Activated effector memory CD4-positive, alpha-beta T cell treated with anti-CD3 and anti-CD28 coated beads, Interleukin-2, amount 50 U/mL, for 16 hours (primary cell): Measurements from ENCODE around the gene GPR150.

ENCODE experiments used
- DNase-seq: peaks from one replicate; pipeline ENCODE4 v3.0.0-alpha.2; 2020

Gene GPR150

DNA sequence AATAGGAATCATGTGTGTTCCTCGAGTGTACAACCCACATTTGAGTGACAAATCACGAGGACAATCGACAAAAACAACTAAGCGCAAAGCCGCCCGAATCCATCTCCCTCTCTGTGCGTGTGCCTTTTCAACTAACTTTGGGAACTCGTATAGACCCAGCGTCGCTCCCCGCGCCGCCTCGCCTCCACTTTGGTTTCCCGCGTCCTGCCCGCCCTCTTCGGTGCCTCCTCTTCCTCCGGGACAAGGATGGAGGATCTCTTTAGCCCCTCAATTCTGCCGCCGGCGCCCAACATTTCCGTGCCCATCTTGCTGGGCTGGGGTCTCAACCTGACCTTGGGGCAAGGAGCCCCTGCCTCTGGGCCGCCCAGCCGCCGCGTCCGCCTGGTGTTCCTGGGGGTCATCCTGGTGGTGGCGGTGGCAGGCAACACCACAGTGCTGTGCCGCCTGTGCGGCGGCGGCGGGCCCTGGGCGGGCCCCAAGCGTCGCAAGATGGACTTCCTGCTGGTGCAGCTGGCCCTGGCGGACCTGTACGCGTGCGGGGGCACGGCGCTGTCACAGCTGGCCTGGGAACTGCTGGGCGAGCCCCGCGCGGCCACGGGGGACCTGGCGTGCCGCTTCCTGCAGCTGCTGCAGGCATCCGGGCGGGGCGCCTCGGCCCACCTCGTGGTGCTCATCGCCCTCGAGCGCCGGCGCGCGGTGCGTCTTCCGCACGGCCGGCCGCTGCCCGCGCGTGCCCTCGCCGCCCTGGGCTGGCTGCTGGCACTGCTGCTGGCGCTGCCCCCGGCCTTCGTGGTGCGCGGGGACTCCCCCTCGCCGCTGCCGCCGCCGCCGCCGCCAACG is at the start of gene GPR150:
TSS of gene GPR150 (plus strand) at position 58 of the 840 bp plus-strand sequence. CDS start at position 247, 189 bp downstream.
- DNase-seq: peak; percentile 88

GRCh38 chr5:95572016-95572415 is 47.9 kb upstream of the GPR150 start:
- no peak for DNase-seq

DNA sequence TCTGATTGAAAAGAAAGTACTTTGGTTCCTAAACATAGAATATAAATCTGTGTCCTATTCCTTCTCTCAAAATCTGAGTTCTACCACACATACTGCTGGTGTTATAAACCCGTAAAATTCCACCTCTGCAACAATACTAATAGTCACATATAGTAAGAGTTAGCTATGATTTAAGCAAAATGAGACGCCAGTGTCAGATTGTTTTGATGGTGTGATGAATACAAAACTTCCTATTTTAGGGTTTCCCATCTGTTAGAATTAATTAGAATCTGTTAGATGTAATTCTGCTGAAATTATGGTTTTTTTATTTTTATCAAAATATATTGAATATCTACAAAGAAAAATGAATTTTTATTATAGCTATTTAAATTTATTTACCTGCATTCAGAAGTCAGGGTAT is 38.3 kb upstream of the GPR150 start:
- no peak for DNase-seq

DNA sequence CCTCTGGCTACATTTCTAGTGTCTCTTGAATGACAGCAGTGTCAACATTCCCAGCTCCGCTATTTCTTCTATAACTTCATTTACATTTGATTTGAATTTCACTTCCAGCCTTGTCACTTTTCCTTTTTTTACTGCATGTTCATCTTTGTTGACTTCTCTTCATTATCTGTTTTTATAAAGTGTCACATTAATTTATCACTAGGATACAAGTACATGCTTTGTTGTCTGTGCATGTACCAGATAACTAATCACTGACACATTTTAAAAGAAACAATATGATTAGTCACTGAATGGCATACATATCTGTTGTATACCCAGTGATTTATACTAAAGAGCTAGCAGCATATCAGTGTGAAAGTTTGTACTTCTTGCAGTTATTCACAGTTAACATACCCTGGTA is 35.9 kb upstream of the GPR150 start:
- no peak for DNase-seq

- no peak for DNase-seq
Observed at GRCh38 chr5:95590880-95591279, 29.0 kb upstream of the GPR150 start.

GRCh38 chr5:95591490-95591901 is 28.4 kb upstream of the GPR150 start:
- no peak for DNase-seq

DNA sequence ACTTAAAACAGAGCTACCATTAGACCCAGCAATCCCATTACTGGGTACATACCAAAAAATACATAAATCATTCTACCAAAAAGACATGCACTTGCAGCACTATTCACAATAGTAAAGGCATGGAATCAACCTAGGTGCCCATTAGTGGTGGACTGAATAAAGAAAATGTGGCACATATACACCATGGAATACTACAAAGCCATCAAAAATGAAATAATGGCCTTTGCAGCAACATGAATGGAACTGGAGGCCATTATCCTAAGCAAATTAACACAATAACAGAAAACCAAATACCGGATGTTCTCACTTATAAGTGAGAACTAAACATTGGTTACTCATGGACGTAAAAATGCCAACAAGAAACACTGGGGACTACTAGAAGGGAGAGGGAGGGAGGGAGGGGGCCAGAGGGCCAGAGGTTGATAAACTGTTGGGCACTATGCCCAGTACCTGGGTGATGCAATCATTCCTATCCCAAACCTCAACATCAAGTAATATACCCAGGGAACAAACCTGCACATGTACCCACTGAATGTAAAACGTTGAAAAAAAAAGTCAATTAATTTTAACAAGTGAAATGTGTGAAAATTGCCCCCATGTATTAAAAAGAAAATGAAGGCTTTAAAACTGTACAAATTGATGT is 24.5 kb upstream of the GPR150 start:
- no peak for DNase-seq

DNA sequence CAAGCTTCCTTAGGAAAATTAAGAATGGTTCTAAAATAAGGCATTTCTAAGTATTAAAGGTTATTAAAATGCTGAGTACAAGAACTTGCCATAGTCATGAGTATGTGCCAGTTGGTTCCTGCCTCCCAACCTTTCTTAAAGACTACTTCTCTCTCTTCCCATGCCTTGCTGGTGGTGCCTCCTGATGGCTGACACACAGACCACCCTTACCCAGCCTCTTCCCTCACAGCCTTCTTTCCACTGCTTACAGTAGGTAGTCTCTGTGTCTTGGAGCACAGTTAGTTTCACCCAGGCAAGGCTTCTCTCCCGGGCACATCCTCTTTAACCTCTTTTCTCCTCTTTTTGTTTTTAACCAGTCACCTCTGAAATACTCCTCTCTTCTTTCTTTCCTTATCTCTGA is 20.6 kb upstream of the GPR150 start:
- no peak for DNase-seq

DNA sequence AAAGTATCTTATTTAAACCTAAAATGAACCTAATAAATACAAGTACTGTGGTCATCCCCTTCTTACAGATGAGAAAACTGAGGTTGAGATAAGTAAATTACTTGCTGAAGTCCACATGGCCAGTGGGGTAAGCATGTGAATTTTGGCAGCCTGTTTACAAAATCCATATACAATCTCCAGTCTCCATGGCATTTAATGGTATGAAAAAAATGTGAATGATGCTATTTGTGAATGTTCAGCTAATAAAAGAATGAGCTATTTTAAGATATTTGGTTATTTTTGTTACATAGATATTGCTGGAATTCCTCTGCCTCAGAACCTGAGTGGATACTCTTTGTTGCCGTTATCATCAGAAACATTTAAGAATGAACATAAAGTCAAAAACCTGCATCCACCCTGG is 19.3 kb upstream of the GPR150 start:
- DNase-seq: no peak

DNA sequence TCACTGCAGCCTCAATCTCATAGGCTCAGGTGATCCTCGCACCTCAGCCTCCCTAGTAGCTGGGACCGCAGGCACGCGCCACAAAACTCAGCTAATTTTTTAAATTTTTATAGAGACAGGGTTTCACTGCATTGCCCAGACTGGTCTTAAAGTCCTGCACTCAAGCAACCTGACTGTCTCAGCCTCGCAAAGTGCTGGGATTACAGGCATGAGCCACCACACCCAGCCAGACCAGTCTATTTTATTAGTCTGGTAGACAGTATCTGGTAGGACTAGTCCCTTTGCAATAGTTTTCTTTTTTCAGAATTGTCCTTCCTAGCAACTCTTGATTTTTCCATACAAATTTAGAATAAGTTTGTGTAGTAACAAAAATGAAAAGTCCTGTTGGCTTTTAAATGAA is 14.1 kb upstream of the GPR150 start:
- no peak for DNase-seq

GRCh38 chr5:95606419-95606818 is 13.5 kb upstream of the GPR150 start:
- no peak for DNase-seq

DNA sequence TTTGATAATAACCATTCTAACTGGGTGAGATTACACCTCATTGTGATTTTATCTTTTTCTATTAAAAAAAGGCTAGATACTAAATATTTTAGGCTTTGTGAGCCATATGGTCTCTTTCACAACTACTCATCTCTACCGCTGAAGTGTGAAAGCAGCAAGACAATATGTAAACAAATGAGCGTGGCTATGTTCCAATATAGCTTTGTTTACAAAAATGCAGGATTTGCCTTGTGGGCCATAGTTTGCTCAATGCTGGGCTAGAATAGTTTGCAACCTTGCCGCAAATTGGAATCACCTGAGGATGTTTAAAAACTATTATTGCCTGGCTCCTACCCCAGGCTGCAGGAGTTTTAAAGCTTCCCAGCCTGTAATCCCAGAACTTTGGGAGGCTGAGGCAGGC is 10.2 kb upstream of the GPR150 start:
- DNase-seq: no peak

GRCh38 chr5:95610546-95610945 is 9.3 kb upstream of the GPR150 start:
- DNase-seq: no peak

DNA sequence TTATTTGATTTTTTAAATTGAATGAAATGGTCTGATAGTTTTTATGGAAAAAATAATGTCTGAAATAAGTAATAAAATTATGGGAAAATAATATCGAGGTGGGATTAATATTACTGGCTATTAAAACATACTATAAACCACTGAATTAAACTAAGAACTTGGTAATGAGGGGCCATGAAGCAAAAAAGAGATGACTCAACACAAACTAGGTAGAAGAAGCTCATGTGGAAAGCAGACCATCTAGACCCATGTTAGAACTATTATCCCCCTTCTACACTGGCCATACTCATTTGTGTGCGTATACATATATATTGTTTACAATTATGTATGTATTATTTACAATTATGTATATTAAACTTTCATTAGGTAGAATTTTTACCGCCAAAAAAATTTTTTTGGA is 8.5 kb upstream of the GPR150 start:
- no peak for DNase-seq

DNA sequence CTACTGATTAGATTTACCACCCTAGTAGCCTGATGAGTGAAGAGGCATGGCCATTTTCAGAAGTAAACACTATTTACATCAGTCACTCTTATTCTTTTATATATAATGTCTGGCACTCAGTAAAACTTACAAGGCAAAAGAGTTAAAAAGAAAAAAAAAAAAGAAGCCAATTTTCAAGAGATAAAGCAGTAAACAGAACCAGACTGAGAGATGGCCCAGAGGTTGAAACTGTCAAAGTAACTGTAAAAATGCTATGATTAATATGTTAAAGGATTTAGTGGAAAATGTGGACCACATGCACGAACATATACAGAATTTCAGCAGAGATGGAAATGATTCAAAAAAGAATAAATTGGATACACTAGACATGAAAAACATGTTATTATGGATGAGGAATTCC is 6.4 kb upstream of the GPR150 start:
- no peak for DNase-seq

- DNase-seq: no peak
Observed at GRCh38 chr5:95615164-95615467, 4.8 kb upstream of the GPR150 start.

- DNase-seq: no peak
Observed at GRCh38 chr5:95617057-95617456, 2.8 kb upstream of the GPR150 start.

- DNase-seq: no peak
Observed at GRCh38 chr5:95619096-95619495, 791 bp upstream of the GPR150 start.

DNA sequence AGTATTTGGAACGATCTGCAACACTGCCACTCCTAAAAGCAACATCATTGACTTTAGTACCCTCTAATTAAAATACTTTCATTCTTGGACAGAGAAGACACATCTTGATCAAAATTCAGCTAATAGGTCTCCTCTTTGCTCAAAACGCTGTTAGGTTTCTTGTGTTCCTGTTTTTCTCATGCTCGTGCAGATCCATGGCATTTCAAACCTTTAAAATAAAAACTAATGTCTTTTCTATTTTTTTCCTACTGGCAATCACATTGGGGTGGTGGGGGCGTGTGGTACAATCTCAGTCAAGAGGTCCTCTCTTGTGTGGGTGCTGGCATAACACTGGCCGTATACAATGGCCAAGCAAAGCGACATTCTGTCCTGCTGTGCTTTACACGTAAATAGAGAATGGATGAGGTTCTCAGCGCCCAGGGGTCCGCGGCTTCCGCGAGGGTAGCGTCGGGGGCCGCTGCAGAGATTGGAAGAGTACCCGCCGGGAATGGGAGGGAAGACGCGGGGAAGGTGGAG is 315 bp upstream of the GPR150 start:
- no peak for DNase-seq

DNA sequence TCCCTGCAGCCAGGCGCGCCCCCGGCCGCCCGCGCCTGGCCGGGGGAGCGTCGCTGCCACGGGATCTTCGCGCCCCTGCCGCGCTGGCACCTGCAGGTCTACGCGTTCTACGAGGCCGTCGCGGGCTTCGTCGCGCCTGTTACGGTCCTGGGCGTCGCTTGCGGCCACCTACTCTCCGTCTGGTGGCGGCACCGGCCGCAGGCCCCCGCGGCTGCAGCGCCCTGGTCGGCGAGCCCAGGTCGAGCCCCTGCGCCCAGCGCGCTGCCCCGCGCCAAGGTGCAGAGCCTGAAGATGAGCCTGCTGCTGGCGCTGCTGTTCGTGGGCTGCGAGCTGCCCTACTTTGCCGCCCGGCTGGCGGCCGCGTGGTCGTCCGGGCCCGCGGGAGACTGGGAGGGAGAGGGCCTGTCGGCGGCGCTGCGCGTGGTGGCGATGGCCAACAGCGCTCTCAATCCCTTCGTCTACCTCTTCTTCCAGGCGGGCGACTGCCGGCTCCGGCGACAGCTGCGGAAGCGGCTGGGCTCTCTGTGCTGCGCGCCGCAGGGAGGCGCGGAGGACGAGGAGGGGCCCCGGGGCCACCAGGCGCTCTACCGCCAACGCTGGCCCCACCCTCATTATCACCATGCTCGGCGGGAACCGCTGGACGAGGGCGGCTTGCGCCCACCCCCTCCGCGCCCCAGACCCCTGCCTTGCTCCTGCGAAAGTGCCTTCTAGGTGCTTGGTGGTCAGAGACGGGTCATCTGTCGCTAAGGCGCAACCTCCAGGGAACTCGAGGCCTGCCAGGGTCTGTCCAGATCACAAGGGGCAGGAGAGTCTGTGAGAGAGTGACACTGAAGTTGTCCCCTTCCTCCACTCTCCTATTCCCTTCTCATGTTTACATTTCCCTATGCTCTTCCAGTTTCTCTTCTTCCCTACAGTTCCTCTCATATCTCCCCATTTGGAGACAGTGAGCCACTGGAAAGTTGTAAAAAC is 1.3 kb downstream of the GPR150 start:
- peak; percentile 83 for DNase-seq

DNA sequence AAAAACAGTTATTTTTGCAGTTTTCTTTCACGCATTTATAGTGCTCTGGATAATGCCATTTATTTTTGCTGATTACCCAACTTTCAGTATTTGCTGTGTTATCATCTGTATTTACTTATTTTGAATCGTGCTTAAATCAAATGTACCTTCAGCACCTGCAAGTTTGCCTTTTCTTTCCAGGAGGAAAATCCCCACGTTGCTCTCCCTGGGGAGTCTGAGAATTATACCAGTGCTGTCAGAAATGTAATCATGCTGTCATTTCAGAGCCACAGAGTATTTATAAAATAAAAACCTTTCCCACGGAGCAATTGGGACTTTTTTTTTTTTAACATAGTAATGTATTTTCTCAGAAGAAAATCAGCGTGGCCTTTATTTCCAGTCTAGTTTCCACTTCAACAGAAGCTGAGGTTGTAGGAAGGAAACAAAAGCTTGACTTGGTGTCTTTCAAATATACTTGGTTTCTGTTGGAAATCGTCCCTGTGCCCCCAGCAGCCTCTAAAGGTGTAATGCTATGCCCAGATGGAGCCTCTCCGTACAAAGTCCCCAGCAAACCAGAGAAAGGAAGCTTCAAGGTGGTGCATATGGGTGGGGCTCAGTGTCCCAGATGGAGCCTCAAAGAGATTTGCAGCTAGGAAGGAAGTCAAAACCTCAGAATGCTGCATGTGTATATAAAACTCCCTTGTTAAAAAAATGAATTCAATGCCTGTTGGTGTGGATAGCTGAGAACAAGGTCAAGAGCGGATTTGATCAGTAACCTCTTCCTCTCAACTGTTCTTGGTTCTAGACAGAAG is 2.1 kb downstream of the GPR150 start:
- DNase-seq: peak; percentile 70

- no peak for DNase-seq
Observed at GRCh38 chr5:95623706-95624105, 3.8 kb downstream of the GPR150 start.
